ENCODE data around the gene CTNNA1.
"Not testable (repeated sequence)": the region's sequence is repeated elsewhere in the genome, so short reads cannot be mapped to it uniquely, and the experiment has no call there.

The CTNNA1 gene, protein sequence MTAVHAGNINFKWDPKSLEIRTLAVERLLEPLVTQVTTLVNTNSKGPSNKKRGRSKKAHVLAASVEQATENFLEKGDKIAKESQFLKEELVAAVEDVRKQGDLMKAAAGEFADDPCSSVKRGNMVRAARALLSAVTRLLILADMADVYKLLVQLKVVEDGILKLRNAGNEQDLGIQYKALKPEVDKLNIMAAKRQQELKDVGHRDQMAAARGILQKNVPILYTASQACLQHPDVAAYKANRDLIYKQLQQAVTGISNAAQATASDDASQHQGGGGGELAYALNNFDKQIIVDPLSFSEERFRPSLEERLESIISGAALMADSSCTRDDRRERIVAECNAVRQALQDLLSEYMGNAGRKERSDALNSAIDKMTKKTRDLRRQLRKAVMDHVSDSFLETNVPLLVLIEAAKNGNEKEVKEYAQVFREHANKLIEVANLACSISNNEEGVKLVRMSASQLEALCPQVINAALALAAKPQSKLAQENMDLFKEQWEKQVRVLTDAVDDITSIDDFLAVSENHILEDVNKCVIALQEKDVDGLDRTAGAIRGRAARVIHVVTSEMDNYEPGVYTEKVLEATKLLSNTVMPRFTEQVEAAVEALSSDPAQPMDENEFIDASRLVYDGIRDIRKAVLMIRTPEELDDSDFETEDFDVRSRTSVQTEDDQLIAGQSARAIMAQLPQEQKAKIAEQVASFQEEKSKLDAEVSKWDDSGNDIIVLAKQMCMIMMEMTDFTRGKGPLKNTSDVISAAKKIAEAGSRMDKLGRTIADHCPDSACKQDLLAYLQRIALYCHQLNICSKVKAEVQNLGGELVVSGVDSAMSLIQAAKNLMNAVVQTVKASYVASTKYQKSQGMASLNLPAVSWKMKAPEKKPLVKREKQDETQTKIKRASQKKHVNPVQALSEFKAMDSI

GRCh38 chr5:138752951-138753793, at the start of gene CTNNA1:
Gene CTNNA1 (plus strand): TSS chr5:138753425. CDS start chr5:138781925, 28,500 bp downstream.
- DNase-seq (ENCODE audit: low spot score): peak; percentile 59

GRCh38 chr5:138703777-138704176, 49.4 kb upstream of the CTNNA1 start:
- not testable (repeated sequence) for DNase-seq (ENCODE audit: low spot score)

DNA sequence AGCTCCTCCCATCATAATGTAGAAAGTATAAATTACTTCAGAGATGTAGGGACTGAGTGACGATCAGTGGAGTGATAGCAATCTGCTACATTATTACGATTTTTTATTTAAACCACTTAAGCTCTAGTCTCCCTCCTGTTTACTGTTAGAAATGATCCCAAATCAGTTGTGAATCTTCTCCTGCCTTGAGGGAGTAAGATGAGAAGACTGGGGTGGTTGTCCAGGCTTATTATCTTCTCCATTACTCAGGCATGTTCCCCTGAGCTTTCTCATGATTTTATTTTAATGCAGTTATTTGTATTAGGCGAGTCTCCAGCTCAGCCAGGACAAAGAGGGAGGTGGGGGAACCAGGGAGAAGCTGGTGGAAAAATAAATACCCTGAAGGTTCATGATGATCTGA, 48.2 kb upstream of the CTNNA1 start:
- DNase-seq (ENCODE audit: low spot score): no peak

DNA sequence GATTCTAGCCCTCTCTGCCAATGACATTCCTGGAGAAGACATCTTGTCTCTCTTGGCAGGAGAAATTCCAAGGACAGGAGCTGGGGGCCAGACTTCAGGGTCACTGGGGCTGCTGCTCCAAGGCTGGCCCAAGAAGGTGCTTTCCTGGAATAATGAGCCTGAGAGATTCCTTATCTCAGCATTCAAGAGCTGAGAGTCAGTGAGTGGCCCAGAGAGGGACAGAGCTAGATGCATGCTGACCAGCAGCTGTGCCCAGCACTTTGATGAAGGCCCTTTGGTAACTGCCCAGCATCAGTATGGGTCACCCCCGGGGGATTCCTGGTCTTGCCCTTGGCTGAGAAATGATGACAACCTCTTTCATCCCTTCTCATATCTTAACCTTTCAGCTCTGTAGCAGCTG, 47.7 kb upstream of the CTNNA1 start:
- DNase-seq (ENCODE audit: low spot score): no peak

DNA sequence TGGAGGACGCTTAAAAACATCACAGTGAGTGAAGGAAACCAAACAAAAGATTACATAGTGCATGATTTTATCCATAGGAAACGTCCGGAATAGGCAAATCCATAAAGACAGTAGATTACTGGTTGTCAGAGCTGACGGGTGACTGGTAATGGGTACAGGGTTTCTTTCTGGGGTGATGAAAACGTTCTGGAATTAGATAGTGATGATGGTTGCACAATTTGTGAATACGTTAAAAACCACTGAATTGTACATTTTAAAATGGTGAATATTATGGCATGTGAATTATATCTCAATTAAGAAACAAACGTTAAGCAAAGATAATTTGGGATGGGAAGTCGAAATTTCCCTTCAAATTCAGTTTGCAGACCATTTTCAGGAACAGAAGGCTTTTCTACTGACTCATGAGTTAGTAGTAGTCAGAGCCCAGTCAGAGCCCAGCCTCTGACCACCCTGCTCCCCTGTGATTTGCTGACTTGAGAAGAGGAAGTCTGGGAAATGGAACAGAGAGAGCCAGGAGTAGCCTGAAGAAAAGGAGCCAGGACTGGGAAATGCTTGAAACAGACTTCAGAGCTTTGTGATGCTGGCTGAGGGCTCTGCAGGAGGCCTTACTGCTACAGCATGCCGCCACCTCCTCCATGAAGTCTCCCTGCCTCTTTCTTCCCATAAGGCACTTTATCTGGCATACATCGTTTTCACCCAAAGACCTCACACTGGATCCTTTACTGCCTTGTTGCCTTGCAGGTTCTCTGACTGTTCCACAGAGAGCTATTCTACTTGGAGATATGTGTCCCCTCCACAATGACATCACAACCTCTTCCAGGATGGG, 46.4 kb upstream of the CTNNA1 start:
- no peak for DNase-seq (ENCODE audit: low spot score)

GRCh38 chr5:138708791-138709190, 44.4 kb upstream of the CTNNA1 start:
- DNase-seq (ENCODE audit: low spot score): no peak

- no peak for DNase-seq (ENCODE audit: low spot score)
Observed at GRCh38 chr5:138709202-138709601, 44.0 kb upstream of the CTNNA1 start.

GRCh38 chr5:138711087-138711486, 42.1 kb upstream of the CTNNA1 start:
- no peak for DNase-seq (ENCODE audit: low spot score)

DNA sequence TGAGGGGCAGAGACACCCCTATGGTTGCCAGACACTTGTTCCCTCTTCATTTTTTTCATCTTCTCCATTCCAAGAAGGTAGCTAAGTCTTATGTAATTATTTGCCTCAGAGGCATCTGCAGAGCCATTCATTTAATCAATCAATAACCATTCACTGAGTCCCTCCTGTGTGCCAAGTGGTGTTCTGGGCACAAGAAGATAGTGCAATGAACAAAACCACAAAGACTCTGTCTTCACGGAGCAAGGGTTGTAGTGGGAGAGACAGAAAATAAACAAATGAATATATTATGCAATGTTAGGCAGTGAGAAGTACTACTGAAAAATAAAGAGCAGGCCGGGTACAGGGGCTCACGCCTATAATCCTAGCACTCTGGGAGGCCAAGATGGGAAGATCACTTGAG, 41.4 kb upstream of the CTNNA1 start:
- no peak for DNase-seq (ENCODE audit: low spot score)

GRCh38 chr5:138712324-138712723, 40.9 kb upstream of the CTNNA1 start:
- DNase-seq (ENCODE audit: low spot score): no peak

DNA sequence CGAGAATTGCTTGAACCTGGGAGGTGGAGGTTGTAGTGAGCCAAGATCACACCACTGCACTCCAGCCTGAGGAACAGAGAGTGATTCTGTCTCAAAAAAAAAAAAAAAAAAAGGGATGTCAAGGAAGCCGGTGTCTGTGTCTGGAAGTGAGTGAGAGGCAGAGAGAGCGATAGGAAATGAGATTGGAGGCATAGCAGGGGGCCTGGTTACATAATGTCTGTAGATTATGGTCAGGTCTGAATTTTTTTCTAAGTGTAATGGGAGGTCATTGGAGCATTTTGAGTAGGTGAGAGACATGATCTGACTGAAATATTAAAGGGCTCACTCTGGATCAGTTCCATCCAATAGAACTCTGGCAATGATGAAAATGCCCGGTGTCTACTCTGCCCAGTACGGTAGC, 40.4 kb upstream of the CTNNA1 start:
- DNase-seq (ENCODE audit: low spot score): no peak

DNA sequence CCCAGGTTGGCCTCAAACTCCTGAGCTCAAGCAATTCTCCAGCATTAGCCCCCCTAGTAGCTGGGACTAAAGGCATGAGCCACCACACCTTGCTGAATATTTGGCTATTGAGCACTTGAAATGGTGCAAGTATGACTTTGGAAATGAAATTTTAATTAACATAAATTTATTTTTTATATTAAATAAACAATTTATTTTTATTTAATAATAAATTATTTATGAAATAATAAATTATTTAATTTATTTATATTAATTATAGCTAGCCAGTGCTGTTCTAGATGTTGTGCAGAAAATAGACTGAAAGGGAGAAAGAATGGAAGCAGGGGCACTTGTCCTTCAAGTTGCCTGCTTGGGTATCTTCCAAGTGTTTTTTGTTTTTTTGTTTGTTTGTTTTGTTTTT, 40.0 kb upstream of the CTNNA1 start:
- no peak for DNase-seq (ENCODE audit: low spot score)

DNA sequence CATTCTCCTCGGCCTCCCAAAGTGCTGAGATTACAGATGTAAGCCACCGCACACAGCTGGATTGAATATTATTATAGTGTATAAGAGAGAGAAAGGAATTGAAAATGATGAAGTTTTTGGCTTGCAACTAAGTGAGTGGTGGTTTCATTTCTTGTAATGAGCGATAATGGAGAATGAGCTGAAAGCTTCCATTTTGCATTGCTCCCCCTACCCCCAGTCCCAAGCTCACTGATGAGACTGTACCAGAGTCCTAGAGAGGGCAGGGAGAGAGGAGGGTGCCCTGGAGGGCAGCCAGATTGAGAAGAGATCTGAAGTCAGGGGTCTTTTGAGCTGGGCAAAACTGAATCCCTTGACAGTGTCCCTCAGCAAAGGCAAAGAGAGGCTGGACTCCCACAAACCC, 38.5 kb upstream of the CTNNA1 start:
- no peak for DNase-seq (ENCODE audit: low spot score)

DNA sequence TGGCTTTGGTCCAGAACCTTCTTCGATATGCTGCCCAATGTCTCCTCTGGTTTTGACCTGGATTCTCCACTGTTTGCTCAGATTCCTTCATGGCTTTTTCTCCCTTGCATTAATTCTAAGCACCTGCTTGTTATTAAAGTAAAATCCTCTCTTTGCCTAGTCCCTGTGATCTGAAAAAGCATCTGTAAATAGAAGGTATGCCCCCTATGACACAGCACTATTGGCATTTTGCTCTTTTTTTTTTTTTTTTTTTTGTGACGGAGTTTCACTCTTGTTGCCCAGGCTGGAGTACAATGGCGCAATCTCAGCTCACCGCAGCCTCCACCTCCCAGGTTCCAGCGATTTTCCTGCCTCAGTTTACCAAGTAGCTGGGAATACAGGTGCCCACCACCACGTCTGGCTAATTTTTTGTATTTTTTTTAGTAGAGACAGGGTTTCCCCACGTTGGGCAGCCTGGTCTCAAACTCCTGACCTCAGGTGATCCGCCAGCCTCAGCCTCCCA, 37.2 kb upstream of the CTNNA1 start:
- not testable (repeated sequence) for DNase-seq (ENCODE audit: low spot score)

DNA sequence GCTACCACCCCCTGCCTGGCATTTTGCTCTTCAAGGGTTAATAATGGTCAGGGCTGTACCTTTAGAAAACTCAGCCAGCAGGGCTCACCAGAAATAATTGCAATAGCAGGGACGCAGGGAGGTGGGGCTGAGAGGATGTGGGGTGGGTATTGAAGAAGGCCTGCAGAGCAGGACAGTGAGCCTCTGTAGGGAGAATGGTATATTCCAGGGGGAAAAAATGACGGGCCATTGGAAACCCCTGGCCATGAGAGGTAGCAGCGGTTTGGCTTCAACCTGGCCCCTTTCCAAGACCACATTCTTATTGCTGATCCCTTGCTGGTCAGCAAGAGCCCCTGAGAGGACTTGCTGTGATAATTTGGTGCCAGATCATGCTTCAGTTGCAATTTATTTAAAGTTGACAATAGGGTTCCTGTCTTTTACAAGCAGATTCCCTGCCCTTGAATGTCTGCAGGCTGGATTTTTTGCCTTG, 36.7 kb upstream of the CTNNA1 start:
- DNase-seq (ENCODE audit: low spot score): no peak

DNA sequence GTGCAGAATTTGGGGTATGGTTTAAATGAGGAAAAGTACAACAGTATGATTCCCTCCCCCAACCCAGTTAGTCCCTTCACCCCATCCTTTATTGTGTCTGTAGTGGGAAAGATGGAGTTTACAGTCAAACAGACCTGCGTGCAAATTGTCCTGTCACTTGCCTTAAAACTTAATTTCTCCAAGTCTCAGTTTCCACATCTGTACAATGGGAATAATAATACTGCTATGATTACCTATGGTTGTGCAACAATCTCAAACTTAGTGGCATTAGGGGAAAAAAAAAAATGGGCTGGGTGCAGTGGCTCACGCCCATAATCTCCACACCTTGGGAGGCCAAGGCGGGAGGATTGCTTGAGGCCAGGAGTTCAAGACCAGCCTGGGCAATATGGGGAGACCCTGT, 35.8 kb upstream of the CTNNA1 start:
- no peak for DNase-seq (ENCODE audit: low spot score)

DNA sequence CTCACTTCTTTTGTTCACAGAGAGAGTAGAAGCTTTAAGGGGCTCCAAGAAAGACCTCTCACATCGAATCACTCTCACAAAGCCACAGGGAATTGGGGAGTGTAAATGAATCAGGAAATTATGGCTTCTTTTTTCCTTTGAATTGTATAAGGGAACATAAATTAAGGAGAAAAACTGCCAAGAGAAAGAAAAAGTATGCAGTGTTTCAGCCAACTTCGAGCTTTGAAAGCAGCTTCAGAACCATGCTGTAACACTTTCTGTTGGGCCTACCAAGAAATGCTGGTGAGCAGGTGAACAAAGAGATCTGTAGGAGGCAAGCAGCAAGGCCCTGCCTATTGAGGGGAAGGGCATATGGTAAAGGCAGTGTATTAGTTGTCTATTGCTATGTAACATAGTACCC, 33.4 kb upstream of the CTNNA1 start:
- no peak for DNase-seq (ENCODE audit: low spot score)

- DNase-seq (ENCODE audit: low spot score): no peak
Observed at GRCh38 chr5:138720840-138721239, 32.4 kb upstream of the CTNNA1 start.

GRCh38 chr5:138721979-138722378, 31.2 kb upstream of the CTNNA1 start:
- no peak for DNase-seq (ENCODE audit: low spot score)

GRCh38 chr5:138722544-138723177, 30.6 kb upstream of the CTNNA1 start:
- no peak for DNase-seq (ENCODE audit: low spot score)

Measured in pons (tissue), 1 donor.